ENCODE measurements around the gene PAPPA. TPM values are rescaled to one million over a fixed set of nuclear protein-coding genes. Genes with fewer than 3 reads are reported as not detected.

Gene PAPPA
- total RNA-seq, 1 experiment from 2014 or later: 7.0 TPM

- no peak for TF ChIP-seq CTCF (IDR thresholded peaks at IDR 0.05; ENCODE audit: unreplicated experiment)
- intact Hi-C loops (cut with micrococcal nuclease): no loop called here
- no peaks in the 10 kb centered on the region for H3K9me3 Mint-ChIP-seq (ENCODE audit: unreplicated experiment)
- no peaks in the 10 kb centered on the region for H3K27me3 Mint-ChIP-seq (ENCODE audit: insufficient read depth, unreplicated experiment)
- H3K27ac Mint-ChIP-seq (ENCODE audit: low read depth, unreplicated experiment): no peak overlapping the region
- no TSS peak for BruUV-seq (replicated peaks)
- ChIA-PET CTCF (interaction anchor here (1.2 kb wide), 1 partner anchor 26 kb away, joined by 3 read pairs; no protein-coding TSS in a partner anchor), POLR2A (no interaction called here)
- peaks cover 18% of the 10 kb centered on the region for H3K36me3 Mint-ChIP-seq (ENCODE audit: insufficient read depth, unreplicated experiment)
- H3K4me1 Mint-ChIP-seq (ENCODE audit: insufficient read depth, unreplicated experiment): peaks cover 10% of the 10 kb centered on the region
- no peak overlapping the region for H3K4me3 Mint-ChIP-seq (ENCODE audit: unreplicated experiment)
- DNase-seq (ENCODE audit: unreplicated experiment): no peak
These were observed 236.1 kb downstream of the PAPPA start for GRCh38 chr9:116389541-116390302.

GRCh38 chr9:116390303-116391228, 237.0 kb downstream of the PAPPA start:
- no peak overlapping the region for H3K4me3 Mint-ChIP-seq (ENCODE audit: unreplicated experiment)
- no TSS peak for BruUV-seq (replicated peaks)
- DNase-seq (ENCODE audit: unreplicated experiment): no peak
- peaks cover 10% of the 10 kb centered on the region for H3K4me1 Mint-ChIP-seq (ENCODE audit: insufficient read depth, unreplicated experiment)
- H3K27me3 Mint-ChIP-seq (ENCODE audit: insufficient read depth, unreplicated experiment): no peaks in the 10 kb centered on the region
- no peaks in the 10 kb centered on the region for H3K9me3 Mint-ChIP-seq (ENCODE audit: unreplicated experiment)
- H3K27ac Mint-ChIP-seq (ENCODE audit: low read depth, unreplicated experiment): no peak overlapping the region
- no peak for TF ChIP-seq CTCF (IDR thresholded peaks at IDR 0.05; ENCODE audit: unreplicated experiment)
- ChIA-PET CTCF (interaction anchor here (0.7 kb wide), 1 partner anchor 116 kb away, joined by 3 read pairs; no protein-coding TSS in a partner anchor), POLR2A (no interaction called here)
- intact Hi-C loops (cut with micrococcal nuclease): no loop called here
- H3K36me3 Mint-ChIP-seq (ENCODE audit: insufficient read depth, unreplicated experiment): peaks cover 18% of the 10 kb centered on the region

GRCh38 chr9:116391306-116391900, 237.8 kb downstream of the PAPPA start:
- Mint-ChIP-seq H3K27me3 (ENCODE audit: insufficient read depth, unreplicated experiment) (no peaks in the 10 kb centered on the region), H3K27ac (ENCODE audit: low read depth, unreplicated experiment) (no peak overlapping the region), H3K4me1 (ENCODE audit: insufficient read depth, unreplicated experiment) (peaks cover 6% of the 10 kb centered on the region), H3K4me3 (ENCODE audit: unreplicated experiment) (no peak overlapping the region), H3K36me3 (ENCODE audit: insufficient read depth, unreplicated experiment) (peaks cover 21% of the 10 kb centered on the region), H3K9me3 (ENCODE audit: unreplicated experiment) (no peaks in the 10 kb centered on the region)
- no TSS peak for BruUV-seq (replicated peaks)
- peak; percentile 27 for DNase-seq (ENCODE audit: unreplicated experiment)
- POLR2A ChIA-PET: no interaction called here
- intact Hi-C loops (cut with micrococcal nuclease): no loop called here
- CTCF ChIA-PET: no interaction called here
- TF ChIP-seq CTCF (IDR thresholded peaks at IDR 0.05; ENCODE audit: unreplicated experiment): no peak

GRCh38 chr9:116393198-116393597, 239.6 kb downstream of the PAPPA start:
- TF ChIP-seq CTCF (IDR thresholded peaks at IDR 0.05; ENCODE audit: unreplicated experiment): no peak
- H3K27ac Mint-ChIP-seq (ENCODE audit: low read depth, unreplicated experiment): no peak overlapping the region
- no peak overlapping the region for H3K4me3 Mint-ChIP-seq (ENCODE audit: unreplicated experiment)
- no peak for DNase-seq (ENCODE audit: unreplicated experiment)
- H3K27me3 Mint-ChIP-seq (ENCODE audit: insufficient read depth, unreplicated experiment): no peaks in the 10 kb centered on the region
- ChIA-PET CTCF (no interaction called here), POLR2A (no interaction called here)
- no peaks in the 10 kb centered on the region for H3K9me3 Mint-ChIP-seq (ENCODE audit: unreplicated experiment)
- intact Hi-C loops (cut with micrococcal nuclease): no loop called here
- no TSS peak for BruUV-seq (replicated peaks)
- peaks cover 6% of the 10 kb centered on the region for H3K4me1 Mint-ChIP-seq (ENCODE audit: insufficient read depth, unreplicated experiment)
- peaks cover 33% of the 10 kb centered on the region for H3K36me3 Mint-ChIP-seq (ENCODE audit: insufficient read depth, unreplicated experiment)
